HCT116 (cell line): Measurements from ENCODE around the gene NXF1. TPM values are rescaled to one million over a fixed set of nuclear protein-coding genes. Genes with fewer than 3 reads are reported as not detected.
"Not testable (repeated sequence)": the region's sequence is repeated elsewhere in the genome, so short reads cannot be mapped to it uniquely, and the experiment has no call there.

Source experiments
- ATAC-seq: fragments of 200-7000 bp; cut with Tn5 transposase; 2 replicates; pipeline ENCODE4 v1.9.1; 2020; ENCODE audit warnings: mild to moderate bottlenecking, moderate library complexity
- BruUV-seq: library from RNA; stranded (reverse); fragments of 400-500 nt; replicated peaks from 2 replicates; lab custom pipeline; 2021; lab: Mats Ljungman, UMichigan
- CTCF ChIA-PET: fragments of 300-600 bp; sonication (Branson Sonifier 250); formaldehyde crosslinking; loops from one replicate; lab custom pipeline; 2021; ENCODE audit warnings: antibody characterized with exemption; lab: Charles Lee
- POLR2A ChIA-PET: fragments of 300-600, 350-600 bp; sonication (Branson Sonifier 250); formaldehyde crosslinking; loops from one replicate; lab custom pipeline; 2021; ENCODE audit warnings: antibody characterized with exemption; lab: Charles Lee
- RAD21 ChIA-PET, 2 experiments: fragments of 300-600 bp; sonication (Branson Sonifier 250); formaldehyde crosslinking; loops; one replicate each; lab custom pipeline; 2023; ENCODE audit warnings: low total read pairs in 2 of 2; ENCODE audit not compliant: uncharacterized antibody in 2 of 2, unreplicated experiment in 2 of 2, low non-redundant PET in 1 of 2; lab: Charles Lee
- DNase-seq: peaks from one replicate; pipeline ENCODE4 v3.0.0-alpha.2; 2010; ENCODE audit warnings: low read depth, low spot score
- H2AFZ ChIP-seq: fragments of 200-600 bp; shearing (Covaris generic), sonication (generic); 2 replicates; pipeline ENCODE4 v1.6.1; 2017; ENCODE audit warnings: low read depth, mixed run types, mixed read lengths, antibody characterized with exemption, low read length; ENCODE audit not compliant: poor library complexity, severe bottlenecking
- H3K27ac ChIP-seq: 2 replicates; pipeline ENCODE4 v1.5.1; 2012; ENCODE audit warnings: low read depth, low read length
- H3K27me3 ChIP-seq: fragments of 200-600 bp; sonication (generic); 2 replicates; pipeline ENCODE4 v1.6.1; 2016; ENCODE audit warnings: mixed run types, low read length, mixed read lengths; ENCODE audit not compliant: insufficient read depth
- H3K36me3 ChIP-seq, 2 experiments: fragments of 200-500 bp in 1 of 2; fragments of 200-600 bp in 1 of 2; sonication (Bioruptor generic) in 1 of 2; sonication (generic) in 1 of 2; 2 replicates each; pipeline versions ENCODE4 v1.5.1 to v1.6.1; 2014 to 2016; ENCODE audit warnings: low read length in 2 of 2, inconsistent platforms in 1 of 2, mixed read lengths in 1 of 2, mixed run types in 1 of 2; ENCODE audit not compliant: insufficient read depth in 2 of 2, control insufficient read depth in 1 of 2
- H3K4me1 ChIP-seq, 2 experiments: fragments of 200-600 bp in 1 of 2; sonication (generic) in 1 of 2; 2 replicates each; pipeline versions ENCODE4 v1.5.1 to v1.6.1; 2012 to 2017; ENCODE audit warnings: low read length in 2 of 2, inconsistent platforms in 1 of 2, mild to moderate bottlenecking in 1 of 2, mixed read lengths in 1 of 2, mixed run types in 1 of 2, moderate library complexity in 1 of 2; ENCODE audit not compliant: insufficient read depth in 2 of 2, control insufficient read depth in 1 of 2
- H3K4me2 ChIP-seq: fragments of 200-600 bp; sonication (generic); 2 replicates; pipeline ENCODE4 v1.6.1; 2017; ENCODE audit warnings: mixed run types, low read length, mixed read lengths
- H3K4me3 ChIP-seq, 2 experiments: fragments of 200-600 bp in 1 of 2; sonication (generic) in 1 of 2; replicated peaks in 1 of 2; 2 replicates each; pipeline ENCODE4 v1.5.1; 2011 to 2016; ENCODE audit warnings: low read length in 2 of 2, control low read depth in 1 of 2, low read depth in 1 of 2, mild to moderate bottlenecking in 1 of 2, mixed read lengths in 1 of 2, mixed run types in 1 of 2
- H3K79me2 ChIP-seq: fragments of 200-600 bp; sonication (generic); 2 replicates; pipeline ENCODE4 v1.6.1; 2017; ENCODE audit warnings: mild to moderate bottlenecking, mixed run types, low read length, moderate library complexity, mixed read lengths; ENCODE audit not compliant: insufficient read depth
- H3K9ac ChIP-seq: fragments of 200-600 bp; sonication (generic); 2 replicates; pipeline ENCODE4 v1.6.1; 2016; ENCODE audit warnings: low read length, mixed read lengths
- H3K9me2 ChIP-seq: fragments of 200-600 bp; sonication (generic), shearing (Covaris generic); 2 replicates; pipeline ENCODE4 v1.6.1; 2017; ENCODE audit warnings: mixed run types, mild to moderate bottlenecking, moderate library complexity; ENCODE audit not compliant: insufficient read depth
- H3K9me3 ChIP-seq, 2 experiments: fragments of 200-500 bp in 1 of 2; fragments of 200-600 bp in 1 of 2; sonication (Bioruptor generic) in 1 of 2; sonication (generic) in 1 of 2; 2 replicates each; pipeline ENCODE4 v1.6.1; 2014 to 2017; ENCODE audit warnings: low read length in 2 of 2, mixed read lengths in 2 of 2, inconsistent platforms in 1 of 2, low read depth in 1 of 2, mild to moderate bottlenecking in 1 of 2, mixed run types in 1 of 2, moderate library complexity in 1 of 2; ENCODE audit not compliant: control insufficient read depth in 1 of 2, insufficient read depth in 1 of 2
- H4K20me1 ChIP-seq: fragments of 200-600 bp; sonication (generic), shearing (Covaris generic); 2 replicates; pipeline ENCODE4 v1.6.1; 2017; ENCODE audit warnings: mixed run types, mild to moderate bottlenecking, moderate library complexity; ENCODE audit not compliant: insufficient read depth
- CBX3 ChIP-seq: IDR thresholded peaks from 2 replicates; pipeline ENCODE4 v1.6.1; 2012; ENCODE audit warnings: low read depth
- EGR1 ChIP-seq: IDR thresholded peaks from 2 replicates; pipeline ENCODE4 v1.6.1; 2012; ENCODE audit warnings: low read depth
- ELF1 ChIP-seq: IDR thresholded peaks from 2 replicates; pipeline ENCODE4 v1.6.1; 2012; ENCODE audit warnings: low read depth, borderline replicate concordance
- EZH2 ChIP-seq: fragments of 200-600 bp; sonication (generic); IDR thresholded peaks from 2 replicates; pipeline ENCODE4 v1.6.1; 2017; ENCODE audit warnings: antibody characterized with exemption, mixed run types
- FOSL1 ChIP-seq: IDR thresholded peaks from 2 replicates; pipeline ENCODE4 v1.6.1; 2012; ENCODE audit warnings: low read depth
- POLR2AphosphoS5 ChIP-seq: IDR thresholded peaks from 2 replicates; pipeline ENCODE4 v1.6.1; 2011; ENCODE audit warnings: mild to moderate bottlenecking, low read depth, low read length, moderate library complexity
- SIN3A ChIP-seq: IDR thresholded peaks from 2 replicates; pipeline ENCODE4 v1.6.1; 2012; ENCODE audit warnings: low read depth
- SRF ChIP-seq: IDR thresholded peaks from 2 replicates; pipeline ENCODE4 v1.6.1; 2012; ENCODE audit warnings: low read depth
- intact Hi-C: fragments of 100-400 bp; cut with micrococcal nuclease; formaldehyde crosslinking; loops from 2 replicates; pipeline ENCODE4 v1.10.0; 2022
- total RNA-seq: library from RNA; stranded (reverse); gene quantifications from one replicate; pipeline ENCODE4 v1.2.1, GENCODE V29; 2021; ENCODE audit not compliant: unreplicated experiment
- TF ChIP-seq, protein P1 (sequence below), 3 experiments: fragments of 200-600 bp in 1 of 3; sonication (generic) in 1 of 3; IDR thresholded peaks in 2 of 3; conservative IDR thresholded peaks in 1 of 3; 2 replicates each; pipeline ENCODE4 v1.5.1; 2012 to 2017; ENCODE audit warnings: low read depth in 2 of 3, low read length in 2 of 3, antibody characterized with exemption in 1 of 3, borderline replicate concordance in 1 of 3, control low read depth in 1 of 3, mild to moderate bottlenecking in 1 of 3, mixed read lengths in 1 of 3, mixed run types in 1 of 3, moderate library complexity in 1 of 3; ENCODE audit not compliant: insufficient read depth in 1 of 3
- TF ChIP-seq, protein P2 (sequence below): IDR thresholded peaks from 2 replicates; pipeline ENCODE4 v1.6.1; 2012

The NXF1 gene
- total RNA-seq, 1 experiment from 2014 or later, result 55.5 TPM

DNA sequence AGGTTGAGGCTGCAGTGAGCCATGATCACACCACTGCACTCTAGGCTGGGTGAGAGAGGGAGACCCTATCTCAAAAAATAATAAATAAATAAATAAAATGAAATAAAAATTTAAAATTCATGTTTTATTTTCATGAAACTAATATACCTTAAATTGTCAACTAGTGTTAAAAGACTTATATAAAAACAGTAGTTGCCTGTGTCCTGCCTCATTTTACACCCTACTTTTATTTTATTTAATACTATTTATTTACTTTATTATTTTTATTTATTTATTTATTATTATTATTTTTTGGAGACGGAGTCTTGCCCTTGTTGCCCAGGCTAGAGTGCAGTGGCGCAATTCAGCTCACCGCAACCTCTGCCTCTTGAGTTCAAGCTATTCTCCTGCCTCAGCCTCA, 38.9 kb upstream of the NXF1 start:
- no peak for ATAC-seq
- H3K4me2 ChIP-seq, result no peak overlapping the region
- no peaks in the 10 kb centered on the region for H3K9me2 ChIP-seq
- H3K9me3 ChIP-seq, result no peaks in the 10 kb centered on the region
- TF ChIP-seq, protein P1, sequence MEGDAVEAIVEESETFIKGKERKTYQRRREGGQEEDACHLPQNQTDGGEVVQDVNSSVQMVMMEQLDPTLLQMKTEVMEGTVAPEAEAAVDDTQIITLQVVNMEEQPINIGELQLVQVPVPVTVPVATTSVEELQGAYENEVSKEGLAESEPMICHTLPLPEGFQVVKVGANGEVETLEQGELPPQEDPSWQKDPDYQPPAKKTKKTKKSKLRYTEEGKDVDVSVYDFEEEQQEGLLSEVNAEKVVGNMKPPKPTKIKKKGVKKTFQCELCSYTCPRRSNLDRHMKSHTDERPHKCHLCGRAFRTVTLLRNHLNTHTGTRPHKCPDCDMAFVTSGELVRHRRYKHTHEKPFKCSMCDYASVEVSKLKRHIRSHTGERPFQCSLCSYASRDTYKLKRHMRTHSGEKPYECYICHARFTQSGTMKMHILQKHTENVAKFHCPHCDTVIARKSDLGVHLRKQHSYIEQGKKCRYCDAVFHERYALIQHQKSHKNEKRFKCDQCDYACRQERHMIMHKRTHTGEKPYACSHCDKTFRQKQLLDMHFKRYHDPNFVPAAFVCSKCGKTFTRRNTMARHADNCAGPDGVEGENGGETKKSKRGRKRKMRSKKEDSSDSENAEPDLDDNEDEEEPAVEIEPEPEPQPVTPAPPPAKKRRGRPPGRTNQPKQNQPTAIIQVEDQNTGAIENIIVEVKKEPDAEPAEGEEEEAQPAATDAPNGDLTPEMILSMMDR (IDR thresholded peaks at IDR 0.05 in 2 of 3, conservative IDR thresholded peaks at IDR 0.05 in 1 of 3; ENCODE audit: borderline replicate concordance in 1 of 3, insufficient read depth in 1 of 3, low read depth in 2 of 3, low read length in 2 of 3), result no peak
- TF ChIP-seq EGR1 (no peak), EZH2 (no peak), SRF (no peak), CBX3 (no peak), ELF1 (no peak)
- TF ChIP-seq, protein P2, sequence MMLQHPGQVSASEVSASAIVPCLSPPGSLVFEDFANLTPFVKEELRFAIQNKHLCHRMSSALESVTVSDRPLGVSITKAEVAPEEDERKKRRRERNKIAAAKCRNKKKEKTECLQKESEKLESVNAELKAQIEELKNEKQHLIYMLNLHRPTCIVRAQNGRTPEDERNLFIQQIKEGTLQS, result no peak
- POLR2A ChIA-PET, result interaction anchor here (1.4 to 3.5 kb wide), 2 partner anchors 12 to 35 kb away, joined by 3 to 30 read pairs; no protein-coding TSS in a partner anchor
- no peak overlapping the region for H3K27ac ChIP-seq
- DNase-seq, result no peak
- CTCF ChIA-PET, result no interaction called here
- H4K20me1 ChIP-seq, result no peaks in the 10 kb centered on the region
- peaks cover 4% of the 10 kb centered on the region for H3K79me2 ChIP-seq
- H3K36me3 ChIP-seq, result no peaks in the 10 kb centered on the region
- H2AFZ ChIP-seq, result no peak overlapping the region
- H3K4me3 ChIP-seq, result no peak overlapping the region
- RAD21 ChIA-PET, result no interaction called here
- no peaks in the 10 kb centered on the region for H3K27me3 ChIP-seq
- BruUV-seq, result no TSS peak
- peaks cover 6 to 28% of the 10 kb centered on the region in 2 experiments; a peak in 3 of 4 replicates for H3K4me1 ChIP-seq
- intact Hi-C loops, result loop anchor here (5.0 kb wide), 1 partner anchor 287 kb away; no protein-coding TSS in a partner anchor
- no peak overlapping the region for H3K9ac ChIP-seq

DNA sequence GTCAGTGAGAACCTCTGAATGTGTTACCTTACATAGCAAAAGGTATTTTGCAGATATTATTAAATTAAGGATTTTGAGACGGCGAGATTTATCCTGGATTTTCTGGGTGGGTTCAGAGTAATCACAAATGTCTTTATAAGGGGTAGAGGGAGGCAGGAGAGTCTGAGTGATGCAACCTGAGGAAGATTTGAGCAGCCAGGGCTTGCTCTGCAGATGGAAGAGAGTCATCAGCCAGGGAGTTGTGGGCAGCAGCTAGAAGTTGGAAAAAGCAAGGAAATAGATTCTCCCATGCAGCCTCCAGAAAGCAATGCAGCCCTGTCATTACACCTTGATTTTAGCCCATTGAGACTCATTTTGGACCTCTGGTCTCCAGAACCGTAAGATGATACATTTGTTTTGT, 38.2 kb upstream of the NXF1 start:
- no peaks in the 10 kb centered on the region for H3K9me2 ChIP-seq
- RAD21 ChIA-PET, result no interaction called here
- H2AFZ ChIP-seq, result peak overlapping the region; percentile 13
- H3K79me2 ChIP-seq, result peaks cover 11% of the 10 kb centered on the region
- no peak for TF ChIP-seq CBX3
- TF ChIP-seq POLR2AphosphoS5, result no peak
- no peak for TF ChIP-seq EGR1
- TF ChIP-seq EZH2, result no peak
- no peak for TF ChIP-seq FOSL1
- no peak for TF ChIP-seq SRF
- no peak for TF ChIP-seq SIN3A
- no peaks in the 10 kb centered on the region for H4K20me1 ChIP-seq
- H3K9ac ChIP-seq, result no peak overlapping the region
- H3K4me3 ChIP-seq, result no peak overlapping the region
- no peaks in the 10 kb centered on the region for H3K9me3 ChIP-seq
- POLR2A ChIA-PET, result interaction anchor here (1.4 to 3.5 kb wide), 2 partner anchors 12 to 36 kb away, joined by 3 to 30 read pairs; no protein-coding TSS in a partner anchor
- DNase-seq (no peak), ATAC-seq (no peak)
- no peaks in the 10 kb centered on the region for H3K27me3 ChIP-seq
- peaks cover 6 to 26% of the 10 kb centered on the region in 2 experiments; a peak in 3 of 4 replicates for H3K4me1 ChIP-seq
- CTCF ChIA-PET, result no interaction called here
- intact Hi-C loops, result loop anchor here (5.0 kb wide), 1 partner anchor 286 kb away; no protein-coding TSS in a partner anchor
- H3K27ac ChIP-seq, result no peak overlapping the region
- H3K36me3 ChIP-seq, result no peaks in the 10 kb centered on the region
- no TSS peak for BruUV-seq
- H3K4me2 ChIP-seq, result no peak overlapping the region

DNA sequence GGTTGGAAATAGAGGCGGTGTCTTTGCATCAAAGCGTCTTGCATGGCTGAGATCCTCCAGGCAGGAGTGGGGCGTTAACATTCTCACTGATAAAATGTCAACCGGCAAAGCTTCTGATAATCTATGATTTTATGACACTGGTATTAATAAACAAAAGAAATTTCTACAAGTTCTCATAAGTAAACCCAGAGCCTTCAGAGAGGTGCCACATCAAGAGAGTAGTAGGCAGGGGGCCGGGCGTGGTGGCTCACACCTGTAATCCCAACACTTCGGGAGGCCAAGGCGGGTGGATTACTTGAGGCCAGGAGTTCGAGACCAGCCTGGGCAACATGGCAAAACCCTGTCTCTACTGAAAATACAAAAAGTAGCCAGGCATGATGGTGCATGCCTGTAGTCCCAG, 37.7 kb upstream of the NXF1 start:
- H3K27ac ChIP-seq, H3K9me3 ChIP-seq, CTCF ChIA-PET, H3K9me2 ChIP-seq, H3K27me3 ChIP-seq, DNase-seq, H3K36me3 ChIP-seq, H2AFZ ChIP-seq, ATAC-seq, H3K4me3 ChIP-seq, H3K4me2 ChIP-seq, H4K20me1 ChIP-seq, BruUV-seq: not testable (repeated sequence)
- 0 out of 2 replicates have a peak overlapping the region, but pooled peaks have one; percentile 71 for H3K9ac ChIP-seq
- peaks cover 16% of the 10 kb centered on the region for H3K79me2 ChIP-seq
- intact Hi-C loops, result loop anchor here (5.0 kb wide), 1 partner anchor 286 kb away; no protein-coding TSS in a partner anchor
- H3K4me1 ChIP-seq, result peaks cover 8 to 32% of the 10 kb centered on the region in 2 experiments; a peak in 3 of 4 replicates
- RAD21 ChIA-PET, result interaction anchor here in 1 of 2 experiments (0.6 kb wide), 1 partner anchor 43 kb away, joined by 4 read pairs; no protein-coding TSS in a partner anchor
- POLR2A ChIA-PET, result interaction anchor here (0.6 to 3.5 kb wide), 4 partner anchors 9 to 13 kb away, joined by 3 to 30 read pairs (median 4); partner anchors contain the start of gene STX5
